ENCODE measurements around the gene CAV2. TPM values are rescaled to one million over a fixed set of nuclear protein-coding genes. Genes with fewer than 3 reads are reported as not detected.

CAV2 gene
- 100 to 1,000 TPM; 142 to 188 (median 170) TPM for total RNA-seq

DNA sequence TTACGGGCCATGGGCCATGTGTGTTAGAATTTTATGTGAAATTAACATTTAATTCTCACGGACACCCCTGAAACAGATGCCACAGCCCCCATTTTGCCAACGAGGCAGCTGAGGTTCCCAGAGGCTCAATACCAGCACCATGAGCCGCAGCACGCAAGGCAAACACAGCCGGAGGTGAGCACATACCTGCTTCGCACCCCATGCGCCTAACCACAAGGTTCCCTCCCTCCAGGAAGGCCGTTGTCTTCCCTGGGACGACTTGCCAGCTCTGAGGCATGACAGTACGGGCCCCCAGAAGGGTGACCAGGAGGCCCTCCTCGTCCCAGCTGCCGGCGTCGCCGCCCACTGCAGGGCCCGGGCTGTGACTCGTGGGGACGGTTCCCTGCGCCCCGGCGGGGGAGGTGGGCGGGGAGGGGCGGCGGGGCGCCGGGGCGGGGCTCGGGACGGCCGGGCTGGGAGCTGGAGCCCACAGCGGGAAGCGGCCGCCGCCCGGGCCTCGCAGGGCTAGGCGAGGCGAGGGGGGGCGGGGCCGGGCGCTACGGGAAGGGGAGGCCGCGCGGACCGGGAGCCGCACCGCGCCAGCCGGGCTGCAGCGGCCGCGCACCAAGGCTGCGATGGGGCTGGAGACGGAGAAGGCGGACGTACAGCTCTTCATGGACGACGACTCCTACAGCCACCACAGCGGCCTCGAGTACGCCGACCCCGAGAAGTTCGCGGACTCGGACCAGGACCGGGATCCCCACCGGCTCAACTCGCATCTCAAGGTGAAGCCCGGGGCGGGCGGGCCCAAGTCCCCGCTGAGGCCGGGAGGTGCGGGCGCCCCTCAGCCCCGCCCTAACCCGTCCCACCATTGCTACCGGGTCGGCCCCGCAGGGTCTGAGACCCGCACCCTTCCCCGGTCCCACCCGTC is at the start of gene CAV2:
Gene CAV2, plus strand, starts transcription at position 571 of the 910 bp plus-strand sequence. Its CDS starts 44 bp downstream, at position 615.
- WGBS, 2 donors (ENCODE audit: low coverage in 1 of 2) = 20% methylated on average over 3 of the region's 86 CpGs; no CpG with 5 or more reads in 1 of the 2 donors
- TF ChIP-seq, protein P1, sequence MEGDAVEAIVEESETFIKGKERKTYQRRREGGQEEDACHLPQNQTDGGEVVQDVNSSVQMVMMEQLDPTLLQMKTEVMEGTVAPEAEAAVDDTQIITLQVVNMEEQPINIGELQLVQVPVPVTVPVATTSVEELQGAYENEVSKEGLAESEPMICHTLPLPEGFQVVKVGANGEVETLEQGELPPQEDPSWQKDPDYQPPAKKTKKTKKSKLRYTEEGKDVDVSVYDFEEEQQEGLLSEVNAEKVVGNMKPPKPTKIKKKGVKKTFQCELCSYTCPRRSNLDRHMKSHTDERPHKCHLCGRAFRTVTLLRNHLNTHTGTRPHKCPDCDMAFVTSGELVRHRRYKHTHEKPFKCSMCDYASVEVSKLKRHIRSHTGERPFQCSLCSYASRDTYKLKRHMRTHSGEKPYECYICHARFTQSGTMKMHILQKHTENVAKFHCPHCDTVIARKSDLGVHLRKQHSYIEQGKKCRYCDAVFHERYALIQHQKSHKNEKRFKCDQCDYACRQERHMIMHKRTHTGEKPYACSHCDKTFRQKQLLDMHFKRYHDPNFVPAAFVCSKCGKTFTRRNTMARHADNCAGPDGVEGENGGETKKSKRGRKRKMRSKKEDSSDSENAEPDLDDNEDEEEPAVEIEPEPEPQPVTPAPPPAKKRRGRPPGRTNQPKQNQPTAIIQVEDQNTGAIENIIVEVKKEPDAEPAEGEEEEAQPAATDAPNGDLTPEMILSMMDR (IDR thresholded peaks at IDR 0.05) = no peak
- peak; percentile 42 for TF ChIP-seq POLR2AphosphoS5 (IDR thresholded peaks at IDR 0.05)
- no peak for TF ChIP-seq EP300 (IDR thresholded peaks at IDR 0.05)
- peak; percentile 64 to 74 for TF ChIP-seq POLR2A (IDR thresholded peaks at IDR 0.05)
- Histone ChIP-seq H3K27ac (peak within 1 kb of the TSS; percentile 93 to 97 (median 96)), H3K36me3 (no peaks in the 10 kb centered on the region), H3K4me1 (peaks cover 0 to 34% (median 3%) of the 10 kb centered on the region in 3 donors), H3K27me3 (no peaks in the 10 kb centered on the region), H3K4me3 (peak within 1 kb of the TSS; percentile 84 to 85), H3K9me3 (no peaks in the 10 kb centered on the region)
- peak; percentile 92 for ATAC-seq

GRCh38 chr7:116449950-116450349 is 49.6 kb upstream of the CAV2 start:
- TF ChIP-seq POLR2AphosphoS5 (IDR thresholded peaks at IDR 0.05) = peak; percentile 7
- no peak for TF ChIP-seq EP300 (IDR thresholded peaks at IDR 0.05)
- TF ChIP-seq, protein P1 (IDR thresholded peaks at IDR 0.05) = peak in 1 of 4 experiments; percentile 4
- no peak for TF ChIP-seq POLR2A (IDR thresholded peaks at IDR 0.05)
- no peaks in the 10 kb centered on the region for H3K9me3 ChIP-seq
- 12 to 16% methylated on average over 4 of the region's 4 CpGs for WGBS, 2 donors (ENCODE audit: low coverage in 1 of 2)
- ATAC-seq = no peak
- H3K27ac ChIP-seq = peak overlapping the region; percentile 61 to 77 (median 68)
- peaks cover 0 to 51% (median 9%) of the 10 kb centered on the region in 3 donors for H3K4me1 ChIP-seq
- H3K4me3 ChIP-seq = no peak overlapping the region
- no peaks in the 10 kb centered on the region for H3K36me3 ChIP-seq
- H3K27me3 ChIP-seq = no peaks in the 10 kb centered on the region

DNA sequence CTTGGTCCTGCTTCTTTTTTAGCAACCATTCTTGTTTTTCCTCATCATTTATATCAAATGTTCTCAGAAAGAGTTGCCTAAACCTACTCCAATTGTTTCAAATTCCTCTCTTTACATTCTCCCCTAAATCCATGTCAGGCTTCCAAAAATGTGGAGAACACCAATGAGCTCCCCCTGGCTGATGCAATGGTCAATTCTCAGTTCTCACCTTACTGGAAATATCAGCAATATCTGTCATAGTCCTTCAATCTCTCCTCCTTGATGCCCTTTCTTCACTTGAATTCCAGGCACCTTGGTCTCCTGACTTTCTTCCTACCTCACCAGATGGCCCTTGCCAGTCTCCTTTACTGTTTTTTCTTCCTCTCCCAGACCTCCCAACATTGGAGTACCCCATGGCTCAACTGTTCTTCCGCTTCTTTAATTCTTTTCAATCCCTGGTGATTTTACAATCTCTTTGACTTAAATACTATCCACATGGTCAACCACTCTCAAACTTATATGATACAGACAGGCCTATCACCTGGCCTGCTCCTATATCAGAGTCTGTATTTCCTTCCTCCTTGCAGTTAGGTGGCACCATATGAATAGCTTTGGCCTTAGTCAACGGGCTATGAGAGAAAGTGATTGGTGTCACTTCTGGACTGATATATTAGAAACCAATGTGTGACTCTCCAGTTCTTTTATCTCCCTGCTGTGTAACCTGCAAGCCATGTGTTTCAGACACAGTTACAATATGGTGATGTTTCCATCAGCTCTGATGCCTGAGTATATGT is 47.4 kb upstream of the CAV2 start:
- Histone ChIP-seq H3K27me3 (no peaks in the 10 kb centered on the region), H3K36me3 (no peaks in the 10 kb centered on the region), H3K4me1 (peaks cover 0 to 29% (median 6%) of the 10 kb centered on the region in 3 donors), H3K9me3 (no peaks in the 10 kb centered on the region), H3K4me3 (no peak overlapping the region), H3K27ac (no peak overlapping the region)
- 93 to 100% methylated on average over 2 of the region's 2 CpGs for WGBS, 2 donors (ENCODE audit: low coverage in 1 of 2)
- TF ChIP-seq POLR2AphosphoS5 (IDR thresholded peaks at IDR 0.05) = no peak
- TF ChIP-seq, protein P1 (IDR thresholded peaks at IDR 0.05) = peak in 1 of 4 experiments; percentile 18
- ATAC-seq = no peak

DNA sequence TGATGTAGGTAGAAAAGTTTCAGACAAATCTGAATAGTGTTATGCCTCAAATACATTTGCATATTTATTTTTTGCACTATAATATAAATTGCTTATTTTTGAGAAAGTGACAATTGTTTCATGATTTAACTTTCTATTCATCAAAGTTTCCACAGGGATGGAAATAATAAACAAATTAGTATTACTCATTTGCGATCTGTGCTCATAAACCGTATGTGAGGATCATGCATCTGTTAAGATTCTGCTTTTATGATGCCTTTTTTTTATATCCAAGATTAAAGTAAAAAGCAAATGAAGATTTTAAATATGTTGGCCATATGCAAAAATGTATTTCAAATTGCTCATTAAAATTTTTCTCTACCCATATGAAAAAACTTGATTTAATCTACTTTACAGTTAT is 45.2 kb upstream of the CAV2 start:
- WGBS, 2 donors (ENCODE audit: low coverage in 1 of 2) = 90 to 100% methylated on average over 2 of the region's 2 CpGs
- ATAC-seq = no peak
- H3K4me3 ChIP-seq = no peak overlapping the region

DNA sequence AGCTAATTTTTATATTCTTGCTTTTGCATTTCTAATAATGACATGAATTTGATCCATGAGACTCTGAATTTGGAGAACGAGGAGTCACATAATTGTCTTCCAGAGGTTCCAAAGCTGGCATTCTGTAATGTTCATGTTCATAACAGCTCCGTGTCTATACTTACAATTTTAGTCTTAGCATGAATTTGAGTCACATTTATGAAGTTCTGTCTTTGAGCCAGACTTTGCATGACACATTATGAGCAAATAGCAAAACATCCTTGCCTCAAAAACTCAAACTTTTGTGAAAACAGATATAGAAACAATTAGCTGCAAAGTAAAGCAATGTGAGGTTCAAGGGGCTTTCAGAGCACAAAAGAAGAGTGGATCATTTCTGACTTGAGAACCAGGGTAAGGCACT is 44.5 kb upstream of the CAV2 start:
- 23 to 36% methylated on average over 2 of the region's 2 CpGs for WGBS, 2 donors (ENCODE audit: low coverage in 1 of 2)

More for the DNA sequence above, 45.2 kb upstream of the CAV2 start:
- no peak for TF ChIP-seq POLR2A (IDR thresholded peaks at IDR 0.05)
- Histone ChIP-seq H3K9me3 (no peaks in the 10 kb centered on the region), H3K36me3 (no peaks in the 10 kb centered on the region), H3K27ac (no peak overlapping the region), H3K4me1 (peaks cover 0 to 10% (median 6%) of the 10 kb centered on the region in 3 donors), H3K27me3 (no peaks in the 10 kb centered on the region)

More for the DNA sequence above, 44.5 kb upstream of the CAV2 start:
- Histone ChIP-seq H3K9me3 (no peaks in the 10 kb centered on the region), H3K36me3 (no peaks in the 10 kb centered on the region), H3K27me3 (no peaks in the 10 kb centered on the region), H3K4me3 (no peak overlapping the region), H3K27ac (no peak overlapping the region), H3K4me1 (peaks cover 0 to 4% (median 3%) of the 10 kb centered on the region in 3 donors)
- no peak for ATAC-seq
- TF ChIP-seq POLR2AphosphoS5 (IDR thresholded peaks at IDR 0.05) = no peak
- TF ChIP-seq EP300 (IDR thresholded peaks at IDR 0.05) = no peak
- no peak for TF ChIP-seq POLR2A (IDR thresholded peaks at IDR 0.05)
- TF ChIP-seq, protein P1 (IDR thresholded peaks at IDR 0.05) = no peak

Data from gastroesophageal sphincter (tissue), 4 donors.